ENCODE data around the gene FOXP2.
"Not testable (repeated sequence)": the region's sequence is repeated elsewhere in the genome, so short reads cannot be mapped to it uniquely, and the experiment has no call there.

Gene FOXP2

GRCh38 chr7:114472896-114473512, 58.4 kb downstream of the FOXP2 start:
- TF ChIP-seq, protein P1, sequence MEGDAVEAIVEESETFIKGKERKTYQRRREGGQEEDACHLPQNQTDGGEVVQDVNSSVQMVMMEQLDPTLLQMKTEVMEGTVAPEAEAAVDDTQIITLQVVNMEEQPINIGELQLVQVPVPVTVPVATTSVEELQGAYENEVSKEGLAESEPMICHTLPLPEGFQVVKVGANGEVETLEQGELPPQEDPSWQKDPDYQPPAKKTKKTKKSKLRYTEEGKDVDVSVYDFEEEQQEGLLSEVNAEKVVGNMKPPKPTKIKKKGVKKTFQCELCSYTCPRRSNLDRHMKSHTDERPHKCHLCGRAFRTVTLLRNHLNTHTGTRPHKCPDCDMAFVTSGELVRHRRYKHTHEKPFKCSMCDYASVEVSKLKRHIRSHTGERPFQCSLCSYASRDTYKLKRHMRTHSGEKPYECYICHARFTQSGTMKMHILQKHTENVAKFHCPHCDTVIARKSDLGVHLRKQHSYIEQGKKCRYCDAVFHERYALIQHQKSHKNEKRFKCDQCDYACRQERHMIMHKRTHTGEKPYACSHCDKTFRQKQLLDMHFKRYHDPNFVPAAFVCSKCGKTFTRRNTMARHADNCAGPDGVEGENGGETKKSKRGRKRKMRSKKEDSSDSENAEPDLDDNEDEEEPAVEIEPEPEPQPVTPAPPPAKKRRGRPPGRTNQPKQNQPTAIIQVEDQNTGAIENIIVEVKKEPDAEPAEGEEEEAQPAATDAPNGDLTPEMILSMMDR (conservative IDR thresholded peaks at IDR 0.05; ENCODE audit: low read depth, low read length): no peak
- no peak overlapping the region for H3K4me3 ChIP-seq (ENCODE audit: low read depth, low read length)

GRCh38 chr7:114478384-114478783, 63.8 kb downstream of the FOXP2 start:
- TF ChIP-seq, protein P1 (conservative IDR thresholded peaks at IDR 0.05; ENCODE audit: low read depth, low read length): no peak
- DNase-seq (ENCODE audit: low read depth): no peak
- H3K4me3 ChIP-seq (ENCODE audit: low read depth, low read length): no peak overlapping the region

More at GRCh38 chr7:114472896-114473512, 58.4 kb downstream of the FOXP2 start:
- no peak for DNase-seq (ENCODE audit: low read depth)

DNA sequence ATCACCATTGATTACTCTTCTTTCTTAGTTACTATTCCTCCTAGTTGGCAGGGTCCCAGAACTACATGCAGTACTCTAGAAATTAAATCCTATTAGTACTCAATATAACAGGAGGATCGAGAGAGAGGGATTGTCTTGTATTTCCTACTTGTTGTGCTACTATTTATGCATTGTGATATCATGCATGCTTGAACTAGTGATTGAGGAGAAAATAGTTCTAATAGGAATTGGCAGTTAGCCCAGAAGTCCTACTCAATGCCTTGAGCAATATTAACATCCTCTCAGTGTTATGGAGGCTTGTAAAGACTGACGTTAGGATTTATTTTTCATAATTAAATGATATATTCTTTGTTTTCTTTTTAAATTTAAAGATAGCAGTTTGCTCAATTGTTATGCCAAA, 67.4 kb downstream of the FOXP2 start:
- H3K4me3 ChIP-seq (ENCODE audit: low read depth, low read length): no peak overlapping the region
- TF ChIP-seq, protein P1 (conservative IDR thresholded peaks at IDR 0.05; ENCODE audit: low read depth, low read length): no peak
- DNase-seq (ENCODE audit: low read depth): peak; percentile 90

DNA sequence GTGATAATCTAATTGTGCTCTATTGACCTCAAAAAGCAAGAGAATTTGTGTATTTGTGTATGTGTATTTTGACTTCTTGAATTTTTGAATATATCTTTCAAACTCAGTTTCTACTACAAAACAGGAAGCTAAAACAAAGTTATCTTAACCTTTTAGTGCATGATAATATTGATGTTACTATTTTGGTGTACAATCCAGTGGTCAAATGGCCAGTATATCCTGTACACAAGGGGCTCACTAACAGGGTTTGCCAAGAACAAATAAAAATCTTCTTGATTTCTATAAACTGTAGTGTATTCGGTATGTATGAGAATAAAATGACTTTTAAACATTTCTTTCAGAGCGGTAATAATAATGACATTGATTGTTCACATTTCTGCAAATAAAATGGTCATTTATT, 69.6 kb downstream of the FOXP2 start:
- no peak overlapping the region for H3K4me3 ChIP-seq (ENCODE audit: low read depth, low read length)
- no peak for DNase-seq (ENCODE audit: low read depth)
- TF ChIP-seq, protein P1 (conservative IDR thresholded peaks at IDR 0.05; ENCODE audit: low read depth, low read length): no peak

GRCh38 chr7:114487174-114487573, 72.6 kb downstream of the FOXP2 start:
- TF ChIP-seq, protein P1 (conservative IDR thresholded peaks at IDR 0.05; ENCODE audit: low read depth, low read length): no peak
- DNase-seq (ENCODE audit: low read depth): no peak
- no peak overlapping the region for H3K4me3 ChIP-seq (ENCODE audit: low read depth, low read length)

GRCh38 chr7:114488696-114489095, 74.1 kb downstream of the FOXP2 start:
- H3K4me3 ChIP-seq (ENCODE audit: low read depth, low read length): no peak overlapping the region
- DNase-seq (ENCODE audit: low read depth): no peak
- TF ChIP-seq, protein P1 (conservative IDR thresholded peaks at IDR 0.05; ENCODE audit: low read depth, low read length): no peak

- not testable (repeated sequence) for DNase-seq (ENCODE audit: low read depth); H3K4me3 ChIP-seq (ENCODE audit: low read depth, low read length)
Measured at GRCh38 chr7:114497491-114497890, 82.9 kb downstream of the FOXP2 start.
